Measurements from ENCODE around the gene AUH.

DNA sequence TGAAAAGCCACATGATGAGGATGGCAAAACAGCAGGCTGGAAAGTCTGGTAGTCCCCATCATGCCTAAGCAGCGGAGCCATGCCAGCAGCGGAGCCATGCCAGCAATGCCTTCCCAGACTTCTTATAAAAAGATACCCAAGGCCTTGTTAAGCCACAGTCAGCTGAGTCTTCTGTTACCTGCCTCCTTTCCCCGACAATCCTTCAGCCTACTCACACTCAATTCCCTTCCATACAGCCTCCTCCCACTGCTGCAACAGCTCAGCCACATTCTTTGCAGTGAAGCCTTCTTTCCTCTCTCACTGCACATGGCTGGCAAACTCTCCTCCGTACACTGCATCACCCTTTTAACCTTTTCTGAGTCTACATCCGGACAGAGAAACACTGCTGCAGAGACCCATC, 114.9 kb downstream of the AUH start:
- TF ChIP-seq SMAD1 (IDR thresholded peaks at IDR 0.05; ENCODE audit: low read depth, partially characterized antibody), result no peak
- TF ChIP-seq JUND (IDR thresholded peaks at IDR 0.05; ENCODE audit: low read depth, low read length), result no peak
- no peak for TF ChIP-seq POLR2AphosphoS5 (IDR thresholded peaks at IDR 0.05; ENCODE audit: low read length)
- TF ChIP-seq CTCF (IDR thresholded peaks at IDR 0.05 in 2 of 3, conservative IDR thresholded peaks at IDR 0.05 in 1 of 3; ENCODE audit: control insufficient read depth in 2 of 3, extremely low read depth in 1 of 3, insufficient read depth in 1 of 3, low read depth in 3 of 3, low read length in 3 of 3), result no peak
- no peak for TF ChIP-seq USF1 (IDR thresholded peaks at IDR 0.05; ENCODE audit: borderline replicate concordance, extremely low read length, insufficient read depth, low read depth, low read length)
- TF ChIP-seq YY1 (IDR thresholded peaks at IDR 0.05; ENCODE audit: low read depth, low read length), result no peak
- no peak for TF ChIP-seq SIN3A (IDR thresholded peaks at IDR 0.05; ENCODE audit: low read depth, low read length)
- no peak for TF ChIP-seq NBN (IDR thresholded peaks at IDR 0.05)
- TF ChIP-seq, protein P1, sequence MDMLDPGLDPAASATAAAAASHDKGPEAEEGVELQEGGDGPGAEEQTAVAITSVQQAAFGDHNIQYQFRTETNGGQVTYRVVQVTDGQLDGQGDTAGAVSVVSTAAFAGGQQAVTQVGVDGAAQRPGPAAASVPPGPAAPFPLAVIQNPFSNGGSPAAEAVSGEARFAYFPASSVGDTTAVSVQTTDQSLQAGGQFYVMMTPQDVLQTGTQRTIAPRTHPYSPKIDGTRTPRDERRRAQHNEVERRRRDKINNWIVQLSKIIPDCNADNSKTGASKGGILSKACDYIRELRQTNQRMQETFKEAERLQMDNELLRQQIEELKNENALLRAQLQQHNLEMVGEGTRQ (IDR thresholded peaks at IDR 0.05; ENCODE audit: borderline replicate concordance, low read depth, low read length), result no peak
- TF ChIP-seq EZH2 (IDR thresholded peaks at IDR 0.05; ENCODE audit: borderline replicate concordance, control insufficient read depth, low read depth, low read length), result no peak
- TF ChIP-seq, protein P2, sequence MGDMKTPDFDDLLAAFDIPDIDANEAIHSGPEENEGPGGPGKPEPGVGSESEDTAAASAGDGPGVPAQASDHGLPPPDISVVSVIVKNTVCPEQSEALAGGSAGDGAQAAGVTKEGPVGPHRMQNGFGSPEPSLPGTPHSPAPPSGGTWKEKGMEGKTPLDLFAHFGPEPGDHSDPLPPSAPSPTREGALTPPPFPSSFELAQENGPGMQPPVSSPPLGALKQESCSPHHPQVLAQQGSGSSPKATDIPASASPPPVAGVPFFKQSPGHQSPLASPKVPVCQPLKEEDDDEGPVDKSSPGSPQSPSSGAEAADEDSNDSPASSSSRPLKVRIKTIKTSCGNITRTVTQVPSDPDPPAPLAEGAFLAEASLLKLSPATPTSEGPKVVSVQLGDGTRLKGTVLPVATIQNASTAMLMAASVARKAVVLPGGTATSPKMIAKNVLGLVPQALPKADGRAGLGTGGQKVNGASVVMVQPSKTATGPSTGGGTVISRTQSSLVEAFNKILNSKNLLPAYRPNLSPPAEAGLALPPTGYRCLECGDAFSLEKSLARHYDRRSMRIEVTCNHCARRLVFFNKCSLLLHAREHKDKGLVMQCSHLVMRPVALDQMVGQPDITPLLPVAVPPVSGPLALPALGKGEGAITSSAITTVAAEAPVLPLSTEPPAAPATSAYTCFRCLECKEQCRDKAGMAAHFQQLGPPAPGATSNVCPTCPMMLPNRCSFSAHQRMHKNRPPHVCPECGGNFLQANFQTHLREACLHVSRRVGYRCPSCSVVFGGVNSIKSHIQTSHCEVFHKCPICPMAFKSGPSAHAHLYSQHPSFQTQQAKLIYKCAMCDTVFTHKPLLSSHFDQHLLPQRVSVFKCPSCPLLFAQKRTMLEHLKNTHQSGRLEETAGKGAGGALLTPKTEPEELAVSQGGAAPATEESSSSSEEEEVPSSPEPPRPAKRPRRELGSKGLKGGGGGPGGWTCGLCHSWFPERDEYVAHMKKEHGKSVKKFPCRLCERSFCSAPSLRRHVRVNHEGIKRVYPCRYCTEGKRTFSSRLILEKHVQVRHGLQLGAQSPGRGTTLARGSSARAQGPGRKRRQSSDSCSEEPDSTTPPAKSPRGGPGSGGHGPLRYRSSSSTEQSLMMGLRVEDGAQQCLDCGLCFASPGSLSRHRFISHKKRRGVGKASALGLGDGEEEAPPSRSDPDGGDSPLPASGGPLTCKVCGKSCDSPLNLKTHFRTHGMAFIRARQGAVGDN (IDR thresholded peaks at IDR 0.05), result no peak
